ENCODE measurements around the gene ATAD5. TPM values are rescaled to one million over a fixed set of nuclear protein-coding genes. Genes with fewer than 3 reads are reported as not detected.
"Not testable (repeated sequence)": the region's sequence is repeated elsewhere in the genome, so short reads cannot be mapped to it uniquely, and the experiment has no call there.

Gene ATAD5
- total and polyA plus RNA-seq, 4 donors = 0.44 to 4.8 (median 1.4) TPM

DNA sequence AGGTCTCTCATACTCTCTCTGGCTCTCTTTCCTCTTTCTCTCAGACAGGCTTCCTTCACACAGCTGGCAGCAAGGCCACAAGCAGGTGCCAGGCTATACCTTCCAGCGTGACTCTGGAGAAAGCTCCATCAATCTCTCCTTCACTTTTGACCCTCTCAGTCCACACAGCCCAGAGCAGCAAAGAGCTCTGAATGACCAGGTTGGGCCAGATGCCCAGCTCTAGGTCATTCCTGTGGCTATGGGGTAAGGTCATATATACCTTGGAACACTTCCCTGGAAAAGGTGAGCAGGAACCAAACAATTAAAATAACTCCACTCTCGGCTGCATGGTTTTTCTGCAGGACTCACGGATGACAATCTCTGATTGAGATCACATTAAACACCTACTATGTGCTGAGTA lies 98.7 kb downstream of the ATAD5 start:
- TF ChIP-seq, protein P1, sequence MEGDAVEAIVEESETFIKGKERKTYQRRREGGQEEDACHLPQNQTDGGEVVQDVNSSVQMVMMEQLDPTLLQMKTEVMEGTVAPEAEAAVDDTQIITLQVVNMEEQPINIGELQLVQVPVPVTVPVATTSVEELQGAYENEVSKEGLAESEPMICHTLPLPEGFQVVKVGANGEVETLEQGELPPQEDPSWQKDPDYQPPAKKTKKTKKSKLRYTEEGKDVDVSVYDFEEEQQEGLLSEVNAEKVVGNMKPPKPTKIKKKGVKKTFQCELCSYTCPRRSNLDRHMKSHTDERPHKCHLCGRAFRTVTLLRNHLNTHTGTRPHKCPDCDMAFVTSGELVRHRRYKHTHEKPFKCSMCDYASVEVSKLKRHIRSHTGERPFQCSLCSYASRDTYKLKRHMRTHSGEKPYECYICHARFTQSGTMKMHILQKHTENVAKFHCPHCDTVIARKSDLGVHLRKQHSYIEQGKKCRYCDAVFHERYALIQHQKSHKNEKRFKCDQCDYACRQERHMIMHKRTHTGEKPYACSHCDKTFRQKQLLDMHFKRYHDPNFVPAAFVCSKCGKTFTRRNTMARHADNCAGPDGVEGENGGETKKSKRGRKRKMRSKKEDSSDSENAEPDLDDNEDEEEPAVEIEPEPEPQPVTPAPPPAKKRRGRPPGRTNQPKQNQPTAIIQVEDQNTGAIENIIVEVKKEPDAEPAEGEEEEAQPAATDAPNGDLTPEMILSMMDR (IDR thresholded peaks at IDR 0.05; ENCODE audit: control extremely low read depth, extremely low read depth) = no peak
- H3K27ac ChIP-seq (ENCODE audit: low read depth in 1 of 2, low read length in 1 of 2) = no peak overlapping the region
- no peaks in the 10 kb centered on the region for H3K9me3 ChIP-seq (ENCODE audit: control insufficient read depth in 4 of 4, insufficient read depth in 3 of 4, low read length in 3 of 4)
- ATAC-seq (ENCODE audit: insufficient read depth, low FRiP score) (no peak), DNase-seq (no peak)
- 82 to 94% methylated on average over 3 of the region's 3 CpGs for WGBS, 2 donors
- no peak overlapping the region for H3K4me3 ChIP-seq
- H3K4me1 ChIP-seq (ENCODE audit: control insufficient read depth in 5 of 5, insufficient read depth in 5 of 5, low read length in 5 of 5) = peaks cover 0 to 6% (median 0%) of the 10 kb centered on the region in 5 donors
- H3K9ac ChIP-seq (ENCODE audit: insufficient read depth in 1 of 2, low read length in 2 of 2) = no peak overlapping the region
- H3K36me3 ChIP-seq (ENCODE audit: control insufficient read depth in 4 of 4, insufficient read depth in 4 of 4, low read length in 4 of 4) = no peaks in the 10 kb centered on the region
- H3K27me3 ChIP-seq (ENCODE audit: control insufficient read depth in 3 of 3, insufficient read depth in 3 of 3, low read length in 2 of 3) = no peaks in the 10 kb centered on the region

DNA sequence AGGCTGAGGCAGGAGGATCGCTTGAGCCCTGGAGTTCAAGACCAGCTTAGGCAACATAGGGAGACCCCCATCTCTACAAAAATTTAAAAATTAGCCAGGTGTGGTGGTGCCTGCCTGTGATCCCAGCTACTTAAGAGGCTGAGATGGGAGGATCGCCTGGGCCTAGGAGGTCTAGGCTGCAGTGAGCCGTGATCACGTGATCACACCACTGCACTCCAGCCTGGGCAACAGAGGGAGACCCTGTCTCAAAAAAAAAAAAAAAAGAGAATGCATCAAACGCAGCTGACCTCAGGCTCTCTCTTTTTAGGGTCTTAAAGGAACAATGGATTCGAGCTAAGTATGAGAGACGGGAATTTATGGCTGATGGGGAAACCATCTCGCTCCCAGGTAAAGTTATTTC lies 99.8 kb downstream of the ATAD5 start:
- H3K27ac ChIP-seq (ENCODE audit: low read depth in 1 of 2, low read length in 1 of 2); H3K4me1 ChIP-seq (ENCODE audit: control insufficient read depth in 5 of 5, insufficient read depth in 5 of 5, low read length in 5 of 5); H3K36me3 ChIP-seq (ENCODE audit: control insufficient read depth in 4 of 4, insufficient read depth in 4 of 4, low read length in 4 of 4); H3K27me3 ChIP-seq (ENCODE audit: control insufficient read depth in 3 of 3, insufficient read depth in 3 of 3, low read length in 2 of 3); H3K4me3 ChIP-seq; DNase-seq; ATAC-seq (ENCODE audit: insufficient read depth, low FRiP score); H3K9me3 ChIP-seq (ENCODE audit: control insufficient read depth in 4 of 4, insufficient read depth in 3 of 4, low read length in 3 of 4); H3K9ac ChIP-seq (ENCODE audit: insufficient read depth in 1 of 2, low read length in 2 of 2): not testable (repeated sequence)
- WGBS, 2 donors = 90 to 93% methylated on average over 8 of the region's 8 CpGs

DNA sequence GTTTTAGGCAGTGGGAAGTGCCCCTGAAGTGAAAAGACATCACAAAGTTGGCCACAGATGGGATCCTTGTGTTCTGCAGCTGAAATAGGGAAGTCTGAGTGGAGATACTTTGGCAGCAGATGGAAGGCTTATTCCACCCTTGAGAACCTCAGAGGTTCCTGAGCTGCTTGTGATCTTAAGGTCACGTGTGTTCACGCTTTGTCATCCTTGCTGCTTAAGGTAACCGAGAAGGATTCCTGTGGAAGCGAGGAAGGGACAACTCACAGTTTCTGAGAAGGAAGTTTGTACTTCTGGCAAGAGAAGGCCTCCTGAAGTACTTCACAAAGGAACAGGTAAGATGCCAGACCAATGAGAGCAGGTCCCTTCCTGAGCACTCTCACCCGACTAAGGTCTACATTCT lies 102.2 kb downstream of the ATAD5 start:
- H3K27ac ChIP-seq (ENCODE audit: low read depth in 1 of 2, low read length in 1 of 2) = no peak overlapping the region
- peaks cover 0 to 4% (median 0%) of the 10 kb centered on the region in 5 donors for H3K4me1 ChIP-seq (ENCODE audit: control insufficient read depth in 5 of 5, insufficient read depth in 5 of 5, low read length in 5 of 5)
- H3K9me3 ChIP-seq (ENCODE audit: control insufficient read depth in 4 of 4, insufficient read depth in 3 of 4, low read length in 3 of 4) = no peaks in the 10 kb centered on the region
- no peak overlapping the region for H3K4me3 ChIP-seq
- peaks cover 0 to 2% (median 0%) of the 10 kb centered on the region in 4 donors for H3K36me3 ChIP-seq (ENCODE audit: control insufficient read depth in 4 of 4, insufficient read depth in 4 of 4, low read length in 4 of 4)
- TF ChIP-seq, protein P1 (IDR thresholded peaks at IDR 0.05; ENCODE audit: control extremely low read depth, extremely low read depth) = no peak
- WGBS, 2 donors = 46 to 50% methylated on average over 5 of the region's 5 CpGs
- peak; percentile 49 for ATAC-seq (ENCODE audit: insufficient read depth, low FRiP score)
- no peak overlapping the region for H3K9ac ChIP-seq (ENCODE audit: insufficient read depth in 1 of 2, low read length in 2 of 2)
- DNase-seq = no peak
- H3K27me3 ChIP-seq (ENCODE audit: control insufficient read depth in 3 of 3, insufficient read depth in 3 of 3, low read length in 2 of 3) = no peaks in the 10 kb centered on the region

DNA sequence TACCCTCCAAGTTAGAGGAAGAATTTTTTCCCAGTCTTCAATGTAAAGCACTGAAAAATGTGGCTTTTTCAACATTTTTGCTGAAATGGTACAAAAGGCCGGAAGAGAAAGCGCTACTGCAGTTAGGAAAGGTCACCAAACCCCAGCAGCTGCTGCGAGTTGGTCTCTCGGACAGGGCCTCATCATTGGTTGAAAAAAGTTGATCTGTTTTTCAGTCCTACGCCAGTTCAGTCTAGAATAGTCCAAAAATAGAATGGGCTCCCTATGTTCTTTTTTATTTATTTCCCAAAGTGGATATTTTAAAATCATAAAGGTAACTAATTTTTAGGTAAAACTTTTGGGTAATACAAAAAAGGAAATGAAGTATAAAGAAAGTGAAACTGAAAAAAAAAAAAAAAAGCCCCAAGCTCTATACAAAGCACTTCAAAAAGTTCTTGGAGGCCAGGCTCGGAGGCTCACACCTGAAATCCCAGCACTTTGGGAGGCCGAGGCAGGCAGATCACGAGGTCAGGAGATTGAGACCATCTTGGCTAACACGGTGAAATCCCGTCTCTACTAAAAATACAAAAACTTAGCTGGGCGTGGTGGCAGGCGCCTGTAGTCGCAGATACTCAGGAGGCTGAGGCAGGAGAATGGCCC lies 107.4 kb downstream of the ATAD5 start:
- H3K36me3 ChIP-seq (ENCODE audit: control insufficient read depth in 4 of 4, insufficient read depth in 4 of 4, low read length in 4 of 4) = peaks cover 0 to 3% (median 0%) of the 10 kb centered on the region in 4 donors

More for the DNA sequence above, 107.4 kb downstream of the ATAD5 start:
- ATAC-seq (ENCODE audit: insufficient read depth, low FRiP score) (no peak), DNase-seq (peak in 1 of 3 donors; percentile 45)
- Histone ChIP-seq H3K9ac (ENCODE audit: insufficient read depth in 1 of 2, low read length in 2 of 2) (no peak overlapping the region), H3K27me3 (ENCODE audit: control insufficient read depth in 3 of 3, insufficient read depth in 3 of 3, low read length in 2 of 3) (no peaks in the 10 kb centered on the region), H3K4me1 (ENCODE audit: control insufficient read depth in 5 of 5, insufficient read depth in 5 of 5, low read length in 5 of 5) (peaks cover 0 to 2% (median 0%) of the 10 kb centered on the region in 5 donors), H3K27ac (ENCODE audit: low read depth in 1 of 2, low read length in 1 of 2) (peak overlapping the region in 1 of 2 donors; percentile 49), H3K9me3 (ENCODE audit: control insufficient read depth in 4 of 4, insufficient read depth in 3 of 4, low read length in 3 of 4) (no peaks in the 10 kb centered on the region), H3K4me3 (no peak overlapping the region)
- WGBS, 2 donors = 87 to 92% methylated on average over 13 of the region's 13 CpGs
- TF ChIP-seq, protein P1 (IDR thresholded peaks at IDR 0.05; ENCODE audit: control extremely low read depth, extremely low read depth) = no peak

All from lung (tissue), 12 donors.